HG02970 (cell line): Measurements from ENCODE around the gene HSPA1L.

Experiments
- ATAC-seq: cut with Tn5 transposase; IDR thresholded peaks from one replicate; pipeline ENCODE4 v1.9.1; 2021; ENCODE audit warnings: mild to moderate bottlenecking, moderate library complexity, moderate number of reproducible peaks; ENCODE audit not compliant: unreplicated experiment, low FRiP score

HSPA1L gene

DNA sequence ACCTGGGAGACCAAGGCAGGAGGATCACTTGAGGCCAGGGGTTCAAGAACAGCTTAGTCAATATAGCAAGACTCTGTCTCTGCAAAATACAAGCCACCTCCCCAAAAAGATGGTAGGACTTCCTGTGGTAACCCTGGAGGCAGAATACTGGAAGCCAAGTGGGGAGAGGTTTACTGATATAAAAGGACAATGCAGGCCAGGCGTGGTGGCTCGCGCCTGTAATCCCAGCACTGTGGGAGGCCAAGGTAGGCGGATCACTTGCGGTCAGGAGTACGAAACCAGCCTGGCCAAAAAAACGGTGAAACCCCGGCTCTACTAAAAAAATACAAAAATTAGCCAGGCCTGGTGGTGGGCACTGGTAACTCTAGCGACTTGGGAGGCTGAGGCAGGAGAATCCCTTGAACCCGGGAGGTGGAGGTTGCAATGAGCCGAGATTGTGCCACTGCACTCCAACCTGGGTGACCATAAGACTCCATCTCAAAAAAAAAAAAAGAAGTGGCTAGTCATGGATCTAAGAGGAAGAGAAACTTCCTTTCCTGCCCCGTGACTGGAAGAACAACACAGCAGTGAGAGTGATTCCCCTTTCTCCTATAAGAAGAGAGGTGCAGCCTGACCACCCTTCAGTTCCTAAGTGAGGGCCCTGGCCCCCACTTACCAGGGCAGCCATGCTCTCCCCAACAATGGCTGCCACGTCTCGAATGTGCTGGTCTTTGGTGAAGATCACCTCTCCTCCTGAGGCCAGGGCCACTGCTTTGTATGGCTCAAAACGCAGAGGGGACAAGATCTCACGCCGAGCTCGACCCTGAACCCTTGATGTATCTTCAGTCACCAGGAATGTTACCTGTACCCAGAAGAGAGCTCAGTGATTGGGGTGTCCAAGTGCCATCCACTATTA lies 46.5 kb downstream of the HSPA1L start:
- no peak for ATAC-seq

- ATAC-seq = no peak
Observed at GRCh38 chr6:31767096-31767645, 47.9 kb downstream of the HSPA1L start.

DNA sequence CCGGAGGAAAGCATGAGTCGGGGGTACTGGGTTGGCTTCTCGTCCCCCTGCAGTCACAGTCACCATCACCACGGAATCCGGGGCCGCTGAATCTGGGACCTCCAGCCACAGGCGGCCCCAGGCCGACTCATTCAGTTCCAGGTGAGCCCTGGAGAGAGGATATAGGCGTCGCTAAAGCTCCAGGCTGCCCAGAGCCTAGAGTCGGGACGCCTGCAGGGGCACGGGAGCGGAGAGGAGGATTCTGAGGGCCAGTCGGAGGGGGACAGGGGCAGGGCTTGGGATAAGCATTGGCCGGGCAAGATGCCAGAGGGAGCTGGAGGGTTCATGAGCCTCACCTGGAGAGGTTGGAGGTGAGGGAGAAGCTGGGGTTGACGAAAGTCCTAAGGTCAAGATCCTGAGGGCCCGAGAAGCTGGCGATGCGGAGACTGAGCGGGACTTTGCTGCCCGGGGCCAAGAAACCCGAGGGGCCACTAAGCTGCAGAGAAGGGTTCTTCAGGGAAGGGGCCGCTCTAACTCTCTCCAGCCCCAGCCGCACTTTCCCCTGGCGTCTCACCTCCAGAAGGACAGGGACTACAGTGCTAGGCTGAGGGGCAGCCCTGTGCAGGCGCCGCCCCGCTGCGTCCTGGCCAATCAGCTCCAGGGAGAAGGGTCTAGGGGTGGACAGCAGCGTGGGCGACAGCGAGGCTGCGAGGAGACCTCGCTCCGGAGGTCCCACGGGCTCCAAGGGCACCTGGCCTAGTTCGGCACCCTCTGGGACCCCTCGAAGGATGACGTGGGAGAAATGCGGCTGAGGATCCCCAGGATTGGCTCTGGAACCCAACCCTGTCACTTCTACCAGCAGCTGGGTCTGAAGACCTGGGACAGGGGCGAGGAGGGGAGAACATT lies 48.9 kb downstream of the HSPA1L start:
- no peak for ATAC-seq

DNA sequence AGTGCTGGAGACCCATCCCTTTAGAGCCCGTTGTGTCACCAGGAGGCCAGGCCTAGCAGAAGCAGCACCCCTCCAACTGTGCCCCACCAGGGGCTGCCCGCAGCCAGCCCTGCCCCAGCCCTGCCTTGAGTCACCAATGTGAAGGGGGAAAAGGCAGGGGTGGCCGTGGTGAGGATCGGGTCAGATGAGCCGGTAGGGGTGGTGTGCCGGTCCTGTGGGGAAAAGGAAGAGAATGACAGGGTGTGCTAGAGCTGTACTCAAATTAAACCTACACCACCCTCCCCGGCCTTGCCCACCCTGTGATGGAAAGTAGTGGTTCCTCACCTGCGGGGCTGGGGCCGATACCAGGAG lies 49.5 kb downstream of the HSPA1L start:
- no peak for ATAC-seq

- ATAC-seq = no peak
Observed at GRCh38 chr6:31764198-31764597, 50.9 kb downstream of the HSPA1L start.

GRCh38 chr6:31763619-31763940 lies 51.5 kb downstream of the HSPA1L start:
- no peak for ATAC-seq

GRCh38 chr6:31762878-31763618 lies 52.0 kb downstream of the HSPA1L start:
- ATAC-seq = no peak

DNA sequence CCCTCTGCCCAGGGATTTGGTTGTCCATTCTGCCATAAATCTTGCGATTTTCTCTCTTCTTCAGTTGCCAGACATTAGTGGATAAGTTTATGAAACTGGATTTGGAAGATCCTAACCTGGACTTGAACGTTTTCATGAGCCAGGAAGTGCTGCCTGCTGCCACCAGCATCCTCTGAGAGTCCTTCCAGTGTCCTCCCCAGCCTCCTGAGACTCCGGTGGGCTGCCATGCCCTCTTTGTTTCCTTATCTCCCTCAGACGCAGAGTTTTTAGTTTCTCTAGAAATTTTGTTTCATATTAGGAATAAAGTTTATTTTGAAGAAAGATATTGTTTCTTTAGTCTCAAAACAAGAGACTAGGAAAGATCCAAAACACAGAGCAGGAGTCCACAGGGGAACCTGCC lies 52.7 kb downstream of the HSPA1L start, which contains the start of gene SAPCD1:
Gene SAPCD1, plus strand, starts transcription at position 301 of the 400 bp plus-strand sequence. CDS start 399 bp downstream, outside the sequence.
- no peak for ATAC-seq

GRCh38 chr6:31761343-31761742 lies 53.7 kb downstream of the HSPA1L start:
- ATAC-seq = no peak

DNA sequence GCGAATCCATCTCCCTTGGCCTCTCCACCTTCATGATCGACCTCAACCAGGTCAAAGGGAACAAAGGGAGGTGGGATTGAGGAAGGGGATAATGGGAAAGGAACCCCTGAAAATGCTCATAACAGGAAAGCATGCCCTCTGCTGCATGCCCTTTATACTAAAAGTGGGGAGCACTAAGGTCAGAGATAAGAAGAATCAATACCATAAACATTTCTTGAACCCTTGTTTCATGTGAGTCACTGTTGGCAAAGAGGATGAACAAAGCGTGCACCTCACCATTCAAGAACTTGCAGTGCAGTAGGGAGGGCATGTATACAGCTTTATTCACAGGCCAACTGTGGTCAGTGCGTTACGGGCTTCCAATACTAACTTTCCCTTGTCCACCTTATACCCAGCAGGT lies 54.3 kb downstream of the HSPA1L start:
- ATAC-seq = no peak
